ENCODE data around the gene OGFR.

- TF ChIP-seq CTCF (IDR thresholded peaks at IDR 0.05) (no peak), EZH2 (IDR thresholded peaks at IDR 0.05; ENCODE audit: borderline replicate concordance, insufficient read depth, low read depth, low read length, poor library complexity, severe bottlenecking) (no peak)
Observed at GRCh38 chr20:62755817-62756724, 48.6 kb upstream of the OGFR start.

Measured in B cell (primary cell).